Fibroblast of skin of scalp (primary cell): ENCODE results near the gene KRTAP9-6. TPM values are rescaled to one million over a fixed set of nuclear protein-coding genes. Genes with fewer than 3 reads are reported as not detected.
"Not testable (repeated sequence)": the region's sequence is repeated elsewhere in the genome, so short reads cannot be mapped to it uniquely, and the experiment has no call there.

Source experiments
- DNase-seq: peaks from one replicate; pipeline ENCODE4 v3.0.0-alpha.2; 2013
- polyA plus RNA-seq, 2 experiments: library from polyadenylated mRNA; unstranded; fragments of 120-200 nt; gene quantifications; one replicate each; pipeline ENCODE4 v1.2.1, GENCODE V29; 2013; ENCODE audit not compliant: insufficient read length in 2 of 2

Gene KRTAP9-6, protein sequence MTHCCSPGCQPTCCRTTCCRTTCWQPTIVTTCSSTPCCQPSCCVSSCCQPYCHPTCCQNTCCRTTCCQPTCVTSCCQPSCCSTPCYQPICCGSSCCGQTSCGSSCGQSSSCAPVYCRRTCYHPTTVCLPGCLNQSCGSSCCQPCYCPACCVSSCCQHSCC
- not detected for polyA plus RNA-seq (2013, experiment 1 of 2; ENCODE audit: insufficient read length)
- polyA plus RNA-seq (2013, experiment 2 of 2; ENCODE audit: insufficient read length): 0.22 TPM

GRCh38 chr17:41265078-41265477, at the start of gene KRTAP9-6:
Gene KRTAP9-6, plus strand, starts transcription at chr17:41265378. Its CDS starts 0 bp downstream, at chr17:41265378.
- DNase-seq: no peak

GRCh38 chr17:41215681-41216080, 49.5 kb upstream of the KRTAP9-6 start:
- DNase-seq: no peak

DNA sequence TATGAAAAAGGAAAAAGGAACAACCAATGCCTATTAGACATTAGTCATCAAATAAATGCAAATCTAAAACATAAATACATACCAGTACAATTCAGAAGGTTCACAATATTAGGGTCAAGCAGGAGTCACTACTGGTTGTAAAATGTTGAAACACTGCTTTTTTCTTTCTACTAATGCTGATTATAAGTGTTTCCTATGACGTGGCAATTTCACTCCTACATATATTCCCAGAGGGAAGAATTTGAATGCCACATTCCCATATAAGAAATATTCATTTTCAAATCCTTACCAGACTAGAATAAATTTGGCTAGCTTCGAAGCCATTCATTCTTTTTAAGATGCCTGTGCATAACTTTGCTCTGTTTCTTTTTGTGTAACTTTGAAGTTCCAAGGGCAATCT, 41.4 kb upstream of the KRTAP9-6 start:
- DNase-seq: peak; percentile 41

DNA sequence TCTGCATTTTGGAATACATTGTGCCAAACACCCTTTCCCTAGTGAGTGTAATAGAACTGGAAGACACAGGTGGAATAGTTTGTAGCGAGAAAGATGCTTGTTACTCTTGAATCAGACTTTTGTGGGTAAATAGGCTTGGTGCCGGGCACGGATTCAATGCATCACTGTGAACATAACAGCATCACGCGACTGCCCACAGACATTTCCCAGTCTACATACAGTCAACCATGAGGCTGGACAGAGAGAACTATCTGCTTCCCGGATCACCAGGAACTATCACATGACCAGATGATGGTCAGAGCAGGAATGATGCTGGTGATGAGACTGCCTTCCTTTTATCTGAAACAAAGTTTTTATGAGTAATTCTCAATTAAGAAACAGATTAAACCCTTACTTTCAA, 39.1 kb upstream of the KRTAP9-6 start:
- no peak for DNase-seq

GRCh38 chr17:41226598-41227095, 38.5 kb upstream of the KRTAP9-6 start, which contains the start of gene KRTAP9-2:
Gene KRTAP9-2, plus strand, starts transcription at chr17:41226648. Its CDS starts 7 bp downstream, at chr17:41226655.
- not testable (repeated sequence) for DNase-seq

GRCh38 chr17:41230094-41230493, 35.1 kb upstream of the KRTAP9-6 start:
- DNase-seq: no peak

GRCh38 chr17:41231731-41232130, 33.4 kb upstream of the KRTAP9-6 start:
- no peak for DNase-seq

- not testable (repeated sequence) for DNase-seq
These were observed 32.6 kb upstream of the KRTAP9-6 start, which contains the start of gene KRTAP9-3 for GRCh38 chr17:41232399-41233105. Gene KRTAP9-3, plus strand, starts transcription at chr17:41232449. Its CDS starts 53 bp downstream, at chr17:41232502.

DNA sequence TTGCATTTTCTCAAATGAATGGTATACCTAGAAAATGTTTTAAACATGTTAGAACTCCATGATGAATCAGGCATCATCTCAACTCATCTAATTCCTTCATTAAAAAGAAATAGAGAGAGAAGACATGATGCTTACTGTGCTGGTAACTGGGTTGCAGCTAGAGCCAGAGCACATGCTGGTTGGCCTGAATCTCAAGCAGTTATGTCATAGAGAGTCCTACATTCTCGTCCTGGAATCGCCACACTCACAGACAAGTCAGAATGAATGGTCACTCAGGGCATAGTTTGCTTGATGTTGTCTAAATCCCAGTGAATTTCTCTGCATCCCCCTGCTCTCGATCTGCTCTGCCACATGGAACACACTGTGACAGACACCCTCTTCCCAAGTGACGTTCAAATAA, 28.1 kb upstream of the KRTAP9-6 start:
- DNase-seq: not testable (repeated sequence)

GRCh38 chr17:41237949-41238437, 27.2 kb upstream of the KRTAP9-6 start, which contains the start of gene KRTAP9-8:
Gene KRTAP9-8, plus strand, starts transcription at chr17:41237999. Its CDS starts 53 bp downstream, at chr17:41238052.
- DNase-seq: not testable (repeated sequence)

- DNase-seq: not testable (repeated sequence)
These were observed 18.0 kb upstream of the KRTAP9-6 start for GRCh38 chr17:41246995-41247787.

DNA sequence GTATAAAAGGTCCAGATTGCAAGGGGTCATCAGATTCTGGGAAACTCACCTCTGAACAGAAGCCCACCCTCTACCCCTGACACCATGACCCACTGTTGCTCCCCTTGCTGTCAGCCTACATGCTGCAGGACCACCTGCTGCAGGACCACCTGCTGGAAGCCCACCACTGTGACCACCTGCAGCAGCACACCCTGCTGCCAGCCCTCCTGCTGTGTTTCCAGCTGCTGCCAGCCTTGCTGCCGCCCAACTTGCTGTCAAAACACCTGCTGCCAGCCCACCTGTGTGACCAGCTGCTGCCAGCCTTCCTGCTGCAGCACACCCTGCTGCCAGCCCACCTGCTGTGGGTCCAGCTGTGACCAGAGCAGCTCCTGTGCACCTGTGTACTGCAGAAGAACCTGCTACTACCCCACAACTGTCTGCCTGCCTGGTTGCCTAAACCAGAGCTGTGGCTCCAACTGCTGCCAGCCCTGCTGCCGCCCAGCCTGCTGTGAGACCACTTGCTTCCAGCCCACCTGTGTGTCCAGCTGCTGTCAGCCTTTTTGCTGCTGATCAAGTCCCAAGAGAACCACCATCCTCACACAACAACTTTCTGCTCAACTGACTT, 15.4 kb upstream of the KRTAP9-6 start, which contains the start of gene KRTAP9-4:
Gene KRTAP9-4, plus strand, starts transcription at position 51 of the 604 bp plus-strand sequence. Its CDS starts 34 bp downstream, at position 85.
- not testable (repeated sequence) for DNase-seq

GRCh38 chr17:41251261-41251660, 13.9 kb upstream of the KRTAP9-6 start:
- DNase-seq: no peak

GRCh38 chr17:41254861-41255260, 10.3 kb upstream of the KRTAP9-6 start:
- DNase-seq: peak; percentile 12

DNA sequence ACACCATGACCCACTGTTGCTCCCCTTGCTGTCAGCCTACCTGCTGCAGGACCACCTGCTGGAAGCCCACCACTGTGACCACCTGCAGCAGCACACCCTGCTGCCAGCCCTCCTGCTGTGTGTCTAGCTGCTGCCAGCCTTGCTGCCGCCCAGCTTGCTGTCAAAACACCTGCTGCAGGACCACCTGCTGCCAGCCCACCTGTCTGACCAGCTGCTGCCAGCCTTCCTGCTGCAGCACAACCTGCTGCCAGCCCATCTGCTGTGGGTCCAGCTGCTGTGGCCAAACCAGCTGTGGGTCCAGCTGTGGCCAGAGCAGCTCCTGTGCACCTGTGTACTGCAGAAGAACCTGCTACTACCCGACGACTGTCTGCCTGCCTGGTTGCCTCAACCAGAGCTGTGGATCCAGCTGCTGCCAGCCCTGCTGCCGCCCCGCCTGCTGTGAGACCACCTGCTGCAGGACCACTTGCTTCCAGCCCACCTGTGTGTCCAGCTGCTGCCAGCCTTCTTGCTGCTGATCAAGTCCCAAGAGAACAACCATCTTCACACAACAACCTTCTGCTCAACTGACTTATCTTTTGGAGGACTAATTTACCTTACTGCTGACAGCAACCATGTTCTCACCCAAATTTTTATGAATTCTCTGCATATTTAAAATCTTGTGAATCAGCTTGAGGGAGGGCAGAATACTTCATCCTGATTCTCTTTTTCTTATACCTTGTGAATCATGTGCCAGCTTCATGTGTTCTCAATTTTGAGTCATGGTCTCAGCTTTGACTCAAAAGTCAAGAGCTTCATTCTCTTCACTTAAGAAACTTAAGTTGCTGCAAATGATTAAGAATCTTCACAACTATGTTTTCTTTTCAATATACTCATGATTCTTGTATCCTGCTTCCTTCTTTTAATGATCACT, 9.5 kb upstream of the KRTAP9-6 start, which contains the start of gene KRTAP9-9:
Gene KRTAP9-9, plus strand, starts transcription at position 4 of the 910 bp plus-strand sequence.
- DNase-seq: peak; percentile 80

- peak; percentile 84 for DNase-seq
These were observed 8.9 kb upstream of the KRTAP9-6 start for GRCh38 chr17:41256291-41256685.

- no peak for DNase-seq
These were observed 6.8 kb upstream of the KRTAP9-6 start for GRCh38 chr17:41258406-41258805.

GRCh38 chr17:41263212-41263611, 2.0 kb upstream of the KRTAP9-6 start:
- no peak for DNase-seq

GRCh38 chr17:41264599-41264998, 579 bp upstream of the KRTAP9-6 start:
- DNase-seq: no peak

- no peak for DNase-seq
These were observed 2.5 kb downstream of the KRTAP9-6 start for GRCh38 chr17:41267711-41268110.

- DNase-seq: not testable (repeated sequence)
These were observed 6.1 kb downstream of the KRTAP9-6 start for GRCh38 chr17:41271323-41271722.
